GM10266 (cell line): ENCODE measurements around the gene LDLRAD3.

ENCODE experiments used
- DNase-seq: peaks from one replicate; pipeline ENCODE4 v3.0.0; 2012; ENCODE audit errors: extremely low spot score
- CTCF ChIP-seq: IDR thresholded peaks from 2 replicates; pipeline ENCODE4 v1.5.1; 2012; ENCODE audit warnings: mild to moderate bottlenecking, low read depth; ENCODE audit not compliant: control insufficient read depth, insufficient read depth; ENCODE audit errors: missing control alignments

Gene LDLRAD3

GRCh38 chr11:36046932-36047331, 103.1 kb downstream of the LDLRAD3 start:
- no peak for DNase-seq
- no peak for TF ChIP-seq CTCF

- TF ChIP-seq CTCF, result no peak
- no peak for DNase-seq
These were observed 103.5 kb downstream of the LDLRAD3 start for GRCh38 chr11:36047344-36047743.

- DNase-seq, result no peak
These were observed 104.8 kb downstream of the LDLRAD3 start for GRCh38 chr11:36048496-36049247.

GRCh38 chr11:36051235-36052144, 107.6 kb downstream of the LDLRAD3 start:
- no peak for TF ChIP-seq CTCF
- DNase-seq, result no peak

More at GRCh38 chr11:36048496-36049247, 104.8 kb downstream of the LDLRAD3 start:
- no peak for TF ChIP-seq CTCF

- no peak for TF ChIP-seq CTCF
- DNase-seq, result no peak
These were observed 109.4 kb downstream of the LDLRAD3 start for GRCh38 chr11:36053281-36053680.

GRCh38 chr11:36053862-36054261, 110.0 kb downstream of the LDLRAD3 start:
- no peak for TF ChIP-seq CTCF
- no peak for DNase-seq

- no peak for DNase-seq
- TF ChIP-seq CTCF, result no peak
These were observed 110.8 kb downstream of the LDLRAD3 start for GRCh38 chr11:36054628-36055027.
